Activated CD8-positive, alpha-beta T cell treated with anti-CD3 and anti-CD28 coated beads for 36 hours (primary cell): ENCODE measurements around the gene STRN. TPM values are rescaled to one million over a fixed set of nuclear protein-coding genes. Genes with fewer than 3 reads are reported as not detected.

Source experiments
- ATAC-seq: fragments of 200-7000 bp; cut with Tn5 transposase; one replicate; pipeline ENCODE4 v1.10.0; 2021; ENCODE audit warnings: mild to moderate bottlenecking, moderate library complexity
- CTCF ChIA-PET: fragments of 350-600 bp; sonication (Branson Sonifier 250); formaldehyde crosslinking; loops from one replicate; lab custom pipeline; 2021; ENCODE audit warnings: antibody characterized with exemption; lab: Charles Lee
- POLR2A ChIA-PET: fragments of 350-600 bp; sonication (Branson Sonifier 250); formaldehyde crosslinking; loops from one replicate; lab custom pipeline; 2021; ENCODE audit warnings: antibody characterized with exemption; lab: Charles Lee
- DNase-seq: peaks from one replicate; pipeline ENCODE4 v3.0.0-alpha.2; 2020
- H3K27ac Mint-ChIP-seq: one replicate; pipeline ENCODE4 v1.8.0; 2021; ENCODE audit warnings: mild to moderate bottlenecking, mixed read lengths
- H3K27me3 Mint-ChIP-seq: one replicate; pipeline ENCODE4 v1.8.0; 2021; ENCODE audit warnings: mixed read lengths
- H3K36me3 Mint-ChIP-seq: one replicate; pipeline ENCODE4 v1.8.0; 2021; ENCODE audit warnings: low read depth, mixed read lengths
- H3K4me1 Mint-ChIP-seq: one replicate; pipeline ENCODE4 v1.8.0; 2021; ENCODE audit warnings: low read depth, mixed read lengths
- H3K4me3 Mint-ChIP-seq: one replicate; pipeline ENCODE4 v1.8.0; 2021; ENCODE audit warnings: mild to moderate bottlenecking, moderate library complexity, mixed read lengths
- H3K9me3 Mint-ChIP-seq: one replicate; pipeline ENCODE4 v1.8.0; 2021; ENCODE audit warnings: mixed read lengths
- intact Hi-C: fragments of 100-400 bp; cut with micrococcal nuclease; formaldehyde crosslinking; loops from one replicate; pipeline ENCODE4 v1.10.0; 2022
- total RNA-seq, 2 experiments: library from RNA; stranded (reverse); gene quantifications; one replicate each; pipeline ENCODE4 v1.2.3, GENCODE V29; 2021
- TF ChIP-seq, protein P1 (sequence below): fragments of 200-600 bp; IDR thresholded peaks from one replicate; pipeline ENCODE4 v1.8.0; 2022; ENCODE audit warnings: antibody characterized with exemption, mild to moderate bottlenecking

STRN gene
- total RNA-seq, 2 experiments from 2014 or later = 24.0 to 25.9 TPM

DNA sequence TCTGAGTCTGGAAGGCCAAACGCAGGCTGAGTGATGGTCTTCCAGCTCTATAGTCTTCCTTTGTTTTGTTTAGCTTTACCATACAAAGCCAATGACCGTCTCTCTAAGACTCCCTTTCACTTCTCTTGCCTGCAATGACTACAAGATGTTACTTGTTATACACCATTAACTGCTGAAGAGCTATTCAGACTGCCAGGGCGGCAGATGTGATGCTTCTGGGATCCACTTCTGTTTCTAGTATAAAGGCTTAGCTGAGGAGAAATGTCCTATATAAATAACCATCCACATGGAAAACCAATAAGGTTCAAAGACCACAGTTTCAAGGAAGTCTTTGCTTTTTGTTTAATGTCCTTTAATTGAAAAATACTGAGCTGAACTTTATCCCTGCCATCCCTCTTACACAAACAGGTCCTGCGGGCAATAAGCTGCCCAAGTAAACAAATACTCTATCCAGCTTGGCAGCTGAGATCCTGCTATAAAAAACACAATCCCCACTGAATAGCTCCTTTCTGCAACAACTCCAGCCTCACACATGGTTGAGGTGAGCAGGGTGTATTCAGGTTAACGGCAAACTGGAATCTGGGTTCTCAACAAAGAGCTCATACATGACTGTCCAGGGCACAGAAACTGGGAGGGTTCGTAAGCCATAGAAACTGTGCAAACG lies 145.3 kb downstream of the STRN start:
- H3K4me1 Mint-ChIP-seq = no peaks in the 10 kb centered on the region
- H3K9me3 Mint-ChIP-seq = no peaks in the 10 kb centered on the region
- ChIA-PET POLR2A (interaction anchor here (1.6 kb wide), 1 partner anchor 11 kb away, joined by 4 read pairs; no protein-coding TSS in a partner anchor), CTCF (interaction anchor here (1.2 to 1.4 kb wide), 2 partner anchors 11 to 40 kb away, joined by 4 read pairs; no protein-coding TSS in a partner anchor)
- H3K27ac Mint-ChIP-seq = no peak overlapping the region
- TF ChIP-seq, protein P1, sequence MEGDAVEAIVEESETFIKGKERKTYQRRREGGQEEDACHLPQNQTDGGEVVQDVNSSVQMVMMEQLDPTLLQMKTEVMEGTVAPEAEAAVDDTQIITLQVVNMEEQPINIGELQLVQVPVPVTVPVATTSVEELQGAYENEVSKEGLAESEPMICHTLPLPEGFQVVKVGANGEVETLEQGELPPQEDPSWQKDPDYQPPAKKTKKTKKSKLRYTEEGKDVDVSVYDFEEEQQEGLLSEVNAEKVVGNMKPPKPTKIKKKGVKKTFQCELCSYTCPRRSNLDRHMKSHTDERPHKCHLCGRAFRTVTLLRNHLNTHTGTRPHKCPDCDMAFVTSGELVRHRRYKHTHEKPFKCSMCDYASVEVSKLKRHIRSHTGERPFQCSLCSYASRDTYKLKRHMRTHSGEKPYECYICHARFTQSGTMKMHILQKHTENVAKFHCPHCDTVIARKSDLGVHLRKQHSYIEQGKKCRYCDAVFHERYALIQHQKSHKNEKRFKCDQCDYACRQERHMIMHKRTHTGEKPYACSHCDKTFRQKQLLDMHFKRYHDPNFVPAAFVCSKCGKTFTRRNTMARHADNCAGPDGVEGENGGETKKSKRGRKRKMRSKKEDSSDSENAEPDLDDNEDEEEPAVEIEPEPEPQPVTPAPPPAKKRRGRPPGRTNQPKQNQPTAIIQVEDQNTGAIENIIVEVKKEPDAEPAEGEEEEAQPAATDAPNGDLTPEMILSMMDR = no peak
- H3K4me3 Mint-ChIP-seq = no peak overlapping the region
- no peaks in the 10 kb centered on the region for H3K27me3 Mint-ChIP-seq
- no peak for DNase-seq
- no peaks in the 10 kb centered on the region for H3K36me3 Mint-ChIP-seq
- intact Hi-C loops = no loop called here
- no peak for ATAC-seq

DNA sequence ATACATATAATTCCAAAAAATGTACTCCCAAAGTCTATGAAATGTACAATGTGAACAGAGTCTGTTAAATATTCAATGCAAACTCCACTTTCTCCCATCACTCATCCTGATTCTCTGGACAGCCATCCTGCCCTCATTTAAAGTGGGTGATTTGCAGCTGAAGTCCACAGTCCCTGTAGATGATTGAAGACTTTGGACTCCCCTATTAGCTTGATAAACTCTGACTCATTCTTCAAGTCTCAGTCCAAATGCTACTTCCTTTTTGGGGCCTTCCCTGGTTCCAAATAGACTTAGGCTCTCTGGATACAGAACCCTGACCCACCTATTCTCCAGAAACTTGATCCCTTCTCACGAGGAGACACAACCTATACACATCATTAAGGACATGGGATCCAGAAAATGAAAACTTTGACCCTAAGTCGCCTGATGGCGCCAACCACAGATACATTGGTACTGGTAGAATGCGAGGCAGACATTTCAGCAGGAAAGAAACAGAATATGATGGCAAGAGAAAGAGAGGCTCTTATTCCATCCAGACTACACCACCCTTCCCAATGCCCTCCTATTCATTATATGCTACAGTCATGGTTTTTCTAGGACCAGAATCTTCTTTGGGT lies 147.1 kb downstream of the STRN start:
- H3K27me3 Mint-ChIP-seq = no peaks in the 10 kb centered on the region
- H3K9me3 Mint-ChIP-seq = no peaks in the 10 kb centered on the region
- ATAC-seq (no peak), DNase-seq (no peak)
- intact Hi-C loops = no loop called here
- no peak overlapping the region for H3K27ac Mint-ChIP-seq
- no peaks in the 10 kb centered on the region for H3K36me3 Mint-ChIP-seq
- no peaks in the 10 kb centered on the region for H3K4me1 Mint-ChIP-seq
- CTCF ChIA-PET = no interaction called here
- POLR2A ChIA-PET = no interaction called here
- TF ChIP-seq, protein P1 = no peak
- no peak overlapping the region for H3K4me3 Mint-ChIP-seq

DNA sequence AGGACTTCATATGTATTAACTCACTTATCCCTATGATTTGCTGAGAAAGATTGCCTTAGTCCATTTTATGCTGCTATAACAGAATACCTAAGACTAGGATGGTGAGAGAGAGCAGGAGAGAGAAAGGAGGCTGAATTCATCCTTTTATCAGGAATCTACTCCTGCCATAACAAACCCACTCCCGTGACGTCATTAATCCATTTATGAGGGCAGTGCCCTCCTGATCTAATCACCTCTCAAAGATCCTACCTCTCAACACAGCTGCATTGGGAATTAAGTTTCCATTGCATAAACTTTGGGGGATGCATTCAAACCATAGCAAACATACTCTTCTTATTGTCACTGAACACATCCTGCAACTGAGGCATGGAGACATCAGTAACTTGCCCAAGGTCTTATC lies 147.8 kb downstream of the STRN start:
- H3K27ac Mint-ChIP-seq = no peak overlapping the region
- DNase-seq = no peak
- no peak for ATAC-seq
- no peak overlapping the region for H3K4me3 Mint-ChIP-seq
- H3K36me3 Mint-ChIP-seq = no peaks in the 10 kb centered on the region
- no peaks in the 10 kb centered on the region for H3K9me3 Mint-ChIP-seq
- TF ChIP-seq, protein P1 = no peak
- ChIA-PET POLR2A (no interaction called here), CTCF (no interaction called here)
- H3K27me3 Mint-ChIP-seq = no peaks in the 10 kb centered on the region
- no peaks in the 10 kb centered on the region for H3K4me1 Mint-ChIP-seq
- intact Hi-C loops = no loop called here

DNA sequence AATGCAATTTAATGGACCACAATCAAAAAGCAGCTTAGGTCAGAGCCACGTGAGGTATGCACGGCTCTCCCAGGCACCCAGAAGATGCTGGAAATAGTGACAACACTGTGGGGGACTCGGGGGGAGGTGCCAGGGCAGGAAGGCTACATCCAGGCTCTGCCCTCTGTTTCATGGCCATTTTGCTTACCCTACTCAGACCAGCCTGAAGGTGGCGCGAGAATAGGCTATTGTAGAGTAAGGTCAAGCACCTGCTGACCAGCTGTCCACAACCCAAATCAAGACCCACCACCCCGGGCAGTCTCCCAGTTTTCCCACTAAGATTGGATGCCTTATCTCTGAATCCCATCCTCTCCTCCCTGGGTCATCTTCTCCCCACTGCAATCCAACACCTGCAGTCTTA lies 154.1 kb downstream of the STRN start:
- POLR2A ChIA-PET = interaction anchor here (0.6 kb wide), 1 partner anchor 204 kb away, joined by 3 read pairs; no protein-coding TSS in a partner anchor
- TF ChIP-seq, protein P1 = no peak
- Mint-ChIP-seq H3K4me3 (no peak overlapping the region), H3K4me1 (no peaks in the 10 kb centered on the region), H3K27ac (no peak overlapping the region), H3K9me3 (no peaks in the 10 kb centered on the region), H3K27me3 (no peaks in the 10 kb centered on the region), H3K36me3 (no peaks in the 10 kb centered on the region)
- CTCF ChIA-PET = interaction anchor here (1.4 to 1.8 kb wide), 2 partner anchors 9 to 106 kb away, joined by 5 to 6 read pairs; no protein-coding TSS in a partner anchor
- ATAC-seq (no peak), DNase-seq (no peak)
- intact Hi-C loops = no loop called here

DNA sequence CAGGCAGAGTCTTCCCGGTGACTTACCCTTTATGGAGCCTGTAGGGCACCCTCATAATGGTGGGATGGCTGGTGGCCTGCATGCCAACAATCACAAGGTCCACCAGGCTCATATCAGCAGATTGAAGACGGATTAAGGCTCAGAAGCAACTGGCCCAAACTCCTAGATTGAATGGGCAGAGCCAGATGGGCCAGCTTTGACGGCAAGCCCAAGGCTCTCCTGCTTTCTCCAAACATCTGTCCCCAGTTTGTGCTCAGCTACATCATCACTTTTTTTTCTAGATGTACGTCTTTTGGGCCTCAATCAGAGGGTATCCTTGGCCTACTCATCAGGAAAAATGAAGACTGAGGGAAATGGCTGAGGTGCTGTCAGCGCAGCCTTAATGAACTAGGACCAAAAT lies 155.3 kb downstream of the STRN start:
- DNase-seq (no peak), ATAC-seq (no peak)
- intact Hi-C loops = no loop called here
- Mint-ChIP-seq H3K4me1 (no peaks in the 10 kb centered on the region), H3K27ac (no peak overlapping the region), H3K4me3 (no peak overlapping the region), H3K9me3 (no peaks in the 10 kb centered on the region), H3K27me3 (no peaks in the 10 kb centered on the region), H3K36me3 (no peaks in the 10 kb centered on the region)
- CTCF ChIA-PET = interaction anchor here (1.3 to 1.8 kb wide), 3 partner anchors 7 to 107 kb away, joined by 4 to 6 read pairs (median 5); no protein-coding TSS in a partner anchor
- TF ChIP-seq, protein P1 = no peak
- POLR2A ChIA-PET = no interaction called here
